Sigmoid colon (tissue), 7 donors: ENCODE results near the gene LAMTOR3. TPM values are rescaled to one million over a fixed set of nuclear protein-coding genes. Genes with fewer than 3 reads are reported as not detected.

Experiments
- DNase-seq: peaks from one replicate; pipeline ENCODE4 v3.0.0-alpha.2; 2019
- H3K27ac ChIP-seq, 4 donors: fragments of 200-600 bp; sonication (generic); one replicate each; pipeline ENCODE4 v1.5.1; 2016 to 2019; ENCODE audit warnings: mild to moderate bottlenecking in 1 of 4
- H3K27me3 ChIP-seq, 3 donors: fragments of 200-600 bp; sonication (generic); one replicate each; pipeline ENCODE4 v1.5.1; 2019; ENCODE audit warnings: mild to moderate bottlenecking in 1 of 3
- H3K36me3 ChIP-seq, 4 donors: fragments of 200-600 bp; sonication (generic); one replicate each; pipeline ENCODE4 v1.5.1; 2016 to 2019
- H3K4me1 ChIP-seq, 4 donors: fragments of 200-600 bp; sonication (generic); one replicate each; pipeline ENCODE4 v1.5.1; 2017 to 2019
- H3K4me3 ChIP-seq, 4 donors: fragments of 200-600 bp; sonication (generic); one replicate each; pipeline ENCODE4 v1.5.1; 2017 to 2019; ENCODE audit warnings: mild to moderate bottlenecking in 2 of 4, moderate library complexity in 1 of 4
- H3K9me3 ChIP-seq, 4 donors: fragments of 200-600 bp in 3 of 4; sonication (generic) in 3 of 4; one replicate each; pipeline versions ENCODE4 v1.5.1 to v1.6.1; 2013 to 2019
- EP300 ChIP-seq, 4 donors: sonication (generic); formaldehyde crosslinking; IDR thresholded peaks; one replicate each; pipeline ENCODE4 v1.6.1; 2017; ENCODE audit warnings: antibody characterized with exemption in 4 of 4
- POLR2A ChIP-seq, 2 donors: fragments of 450-650 bp; IDR thresholded peaks; one replicate each; pipeline ENCODE4 v1.6.1; 2016; ENCODE audit warnings: antibody characterized with exemption in 2 of 2, mild to moderate bottlenecking in 2 of 2, moderate library complexity in 2 of 2
- POLR2AphosphoS5 ChIP-seq, 4 donors: sonication (generic); formaldehyde crosslinking; IDR thresholded peaks; one replicate each; pipeline ENCODE4 v1.6.1; 2017; ENCODE audit warnings: antibody characterized with exemption in 4 of 4
- WGBS, 2 donors: extraction: QIAGEN DNeasy Blood & Tissue Kit; methylation state at CpG; one replicate each; pipeline ENCODE4 v1.1.7; 2013; 5-methylcytosine and 5-hydroxymethylcytosine counted together
- intact Hi-C: fragments of 100-400 bp; cut with DNase I; formaldehyde crosslinking; loops from one replicate; pipeline ENCODE4 v1.15.1; 2023
- polyA plus RNA-seq, 3 donors: library from polyadenylated mRNA; stranded (reverse); fragments of 200-250 nt; gene quantifications; one replicate each; pipeline ENCODE4 v1.2.3, GENCODE V29; 2013
- total RNA-seq, 4 donors: library from RNA; depleted of rRNA; stranded (reverse); fragments of >200 nt; gene quantifications; one replicate each; pipeline ENCODE4 v1.1.0, GENCODE V29; 2016
- TF ChIP-seq, protein P1 (sequence below), 4 experiments: fragments of 450-650 bp in 3 of 4; fragments of 200-600 bp in 1 of 4; IDR thresholded peaks; one replicate each; pipeline ENCODE4 v1.5.1; 2016 to 2019; ENCODE audit warnings: antibody characterized with exemption in 4 of 4, mild to moderate bottlenecking in 3 of 4, moderate library complexity in 2 of 4
- donor health status: healthy with polysubstance abuse.
- donor health status: Bipolar disorder and iron deficiency.
- donor health status: healthy.

The LAMTOR3 gene
- total and polyA plus RNA-seq, 7 donors: 36.6 to 201 (median 74.6) TPM

GRCh38 chr4:99855678-99856077 lies 38.5 kb downstream of the LAMTOR3 start:
- Histone ChIP-seq H3K4me1 (peaks cover 0 to 4% (median 0%) of the 10 kb centered on the region in 4 donors), H3K36me3 (no peaks in the 10 kb centered on the region), H3K9me3 (no peaks in the 10 kb centered on the region), H3K27me3 (no peaks in the 10 kb centered on the region), H3K27ac (peak overlapping the region in 1 of 4 donors; percentile 9), H3K4me3 (no peak overlapping the region)
- TF ChIP-seq POLR2A (IDR thresholded peaks at IDR 0.05) (no peak), POLR2AphosphoS5 (IDR thresholded peaks at IDR 0.05) (no peak), EP300 (IDR thresholded peaks at IDR 0.05) (no peak)
- TF ChIP-seq, protein P1, sequence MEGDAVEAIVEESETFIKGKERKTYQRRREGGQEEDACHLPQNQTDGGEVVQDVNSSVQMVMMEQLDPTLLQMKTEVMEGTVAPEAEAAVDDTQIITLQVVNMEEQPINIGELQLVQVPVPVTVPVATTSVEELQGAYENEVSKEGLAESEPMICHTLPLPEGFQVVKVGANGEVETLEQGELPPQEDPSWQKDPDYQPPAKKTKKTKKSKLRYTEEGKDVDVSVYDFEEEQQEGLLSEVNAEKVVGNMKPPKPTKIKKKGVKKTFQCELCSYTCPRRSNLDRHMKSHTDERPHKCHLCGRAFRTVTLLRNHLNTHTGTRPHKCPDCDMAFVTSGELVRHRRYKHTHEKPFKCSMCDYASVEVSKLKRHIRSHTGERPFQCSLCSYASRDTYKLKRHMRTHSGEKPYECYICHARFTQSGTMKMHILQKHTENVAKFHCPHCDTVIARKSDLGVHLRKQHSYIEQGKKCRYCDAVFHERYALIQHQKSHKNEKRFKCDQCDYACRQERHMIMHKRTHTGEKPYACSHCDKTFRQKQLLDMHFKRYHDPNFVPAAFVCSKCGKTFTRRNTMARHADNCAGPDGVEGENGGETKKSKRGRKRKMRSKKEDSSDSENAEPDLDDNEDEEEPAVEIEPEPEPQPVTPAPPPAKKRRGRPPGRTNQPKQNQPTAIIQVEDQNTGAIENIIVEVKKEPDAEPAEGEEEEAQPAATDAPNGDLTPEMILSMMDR (IDR thresholded peaks at IDR 0.05): no peak
- 53 to 87% methylated on average over 1 of the region's 1 CpG for WGBS, 2 donors
- no peak for DNase-seq
- intact Hi-C loops: no loop called here

GRCh38 chr4:99853999-99854398 lies 40.2 kb downstream of the LAMTOR3 start:
- no peaks in the 10 kb centered on the region for H3K27me3 ChIP-seq
- no peaks in the 10 kb centered on the region for H3K36me3 ChIP-seq
- no peak for TF ChIP-seq POLR2AphosphoS5 (IDR thresholded peaks at IDR 0.05)
- TF ChIP-seq EP300 (IDR thresholded peaks at IDR 0.05): no peak
- no peak for TF ChIP-seq POLR2A (IDR thresholded peaks at IDR 0.05)
- TF ChIP-seq, protein P1 (IDR thresholded peaks at IDR 0.05): no peak
- no peak for DNase-seq
- WGBS, 2 donors: 23 to 85% methylated on average over 1 of the region's 1 CpG
- intact Hi-C loops: no loop called here
- H3K9me3 ChIP-seq: no peaks in the 10 kb centered on the region
- no peak overlapping the region for H3K4me3 ChIP-seq
- peaks cover 0 to 4% (median 0%) of the 10 kb centered on the region in 4 donors for H3K4me1 ChIP-seq
- no peak overlapping the region for H3K27ac ChIP-seq

DNA sequence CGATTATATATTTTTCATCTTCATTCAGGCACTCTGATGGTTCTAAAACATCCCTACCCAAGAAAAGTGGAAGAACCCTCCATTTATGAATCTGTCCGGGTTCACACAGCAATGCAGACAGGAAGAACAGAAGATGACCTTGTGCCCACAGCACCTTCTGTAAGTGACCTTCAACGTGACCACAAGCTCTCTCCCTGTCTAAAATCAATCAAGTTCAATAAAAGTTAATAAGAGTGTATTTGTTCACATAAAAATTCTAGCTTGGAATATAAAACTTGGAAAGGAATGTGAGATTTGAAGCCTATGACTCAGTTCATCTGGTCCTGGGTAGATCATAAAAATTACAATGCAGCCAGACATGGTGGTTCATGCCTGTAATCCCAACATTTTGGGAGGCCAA lies 41.0 kb downstream of the LAMTOR3 start:
- intact Hi-C loops: no loop called here
- WGBS, 2 donors: 72 to 86% methylated on average over 3 of the region's 3 CpGs
- no peak overlapping the region for H3K27ac ChIP-seq
- H3K9me3 ChIP-seq: no peaks in the 10 kb centered on the region
- TF ChIP-seq EP300 (IDR thresholded peaks at IDR 0.05): no peak
- TF ChIP-seq, protein P1 (IDR thresholded peaks at IDR 0.05): no peak
- TF ChIP-seq POLR2A (IDR thresholded peaks at IDR 0.05): no peak
- no peak for TF ChIP-seq POLR2AphosphoS5 (IDR thresholded peaks at IDR 0.05)
- H3K4me3 ChIP-seq: no peak overlapping the region
- DNase-seq: no peak
- no peaks in the 10 kb centered on the region for H3K27me3 ChIP-seq
- H3K4me1 ChIP-seq: peaks cover 0 to 4% (median 0%) of the 10 kb centered on the region in 4 donors
- H3K36me3 ChIP-seq: no peaks in the 10 kb centered on the region

GRCh38 chr4:99852199-99852749 lies 42.0 kb downstream of the LAMTOR3 start:
- no peak overlapping the region for H3K4me3 ChIP-seq
- H3K36me3 ChIP-seq: no peaks in the 10 kb centered on the region
- no peaks in the 10 kb centered on the region for H3K9me3 ChIP-seq
- H3K27ac ChIP-seq: no peak overlapping the region
- H3K4me1 ChIP-seq: peaks cover 0 to 4% (median 0%) of the 10 kb centered on the region in 4 donors
- TF ChIP-seq EP300 (IDR thresholded peaks at IDR 0.05): no peak
- no peak for TF ChIP-seq POLR2A (IDR thresholded peaks at IDR 0.05)
- TF ChIP-seq, protein P1 (IDR thresholded peaks at IDR 0.05): no peak
- TF ChIP-seq POLR2AphosphoS5 (IDR thresholded peaks at IDR 0.05): no peak
- intact Hi-C loops: no loop called here
- no peak for DNase-seq
- no peaks in the 10 kb centered on the region for H3K27me3 ChIP-seq
- WGBS, 2 donors: 85 to 93% methylated on average over 3 of the region's 3 CpGs

GRCh38 chr4:99848591-99849001 lies 45.6 kb downstream of the LAMTOR3 start:
- WGBS, 2 donors: 83 to 91% methylated on average over 4 of the region's 4 CpGs
- no peak for TF ChIP-seq EP300 (IDR thresholded peaks at IDR 0.05)
- H3K27me3 ChIP-seq: no peaks in the 10 kb centered on the region
- H3K4me1 ChIP-seq: peaks cover 0 to 10% (median 7%) of the 10 kb centered on the region in 4 donors
- H3K27ac ChIP-seq: no peak overlapping the region
- no peaks in the 10 kb centered on the region for H3K36me3 ChIP-seq
- no peak overlapping the region for H3K4me3 ChIP-seq
- DNase-seq: no peak
- H3K9me3 ChIP-seq: no peaks in the 10 kb centered on the region
- intact Hi-C loops: no loop called here
